HG02571 (cell line): Measurements from ENCODE around the gene MRPS18C.
A peak's percentile ranks its signal among the peaks of the same experiment; 100 is the strongest.

Experiments used
- ATAC-seq: cut with Tn5 transposase; IDR thresholded peaks from one replicate; pipeline ENCODE4 v1.9.1; 2021; ENCODE audit warnings: mild to moderate bottlenecking, moderate library complexity; ENCODE audit not compliant: unreplicated experiment

The MRPS18C gene

GRCh38 chr4:83455281-83456183, at the start of gene MRPS18C, which contains the start of gene HELQ:
Gene MRPS18C (plus strand): TSS chr4:83456058. CDS start chr4:83456078, 20 bp downstream.
Gene HELQ (minus strand): TSS chr4:83455823. CDS start chr4:83455693, 130 bp downstream.
- peak; percentile 97 for ATAC-seq

GRCh38 chr4:83408908-83409307, 47.0 kb upstream of the MRPS18C start:
- no peak for ATAC-seq

- ATAC-seq: no peak
Observed at GRCh38 chr4:83413676-83414075, 42.2 kb upstream of the MRPS18C start.

- ATAC-seq: no peak
Observed at GRCh38 chr4:83417566-83417965, 38.3 kb upstream of the MRPS18C start.

- ATAC-seq: no peak
Observed at GRCh38 chr4:83418211-83418610, 37.6 kb upstream of the MRPS18C start.

- no peak for ATAC-seq
Observed at GRCh38 chr4:83431200-83431599, 24.7 kb upstream of the MRPS18C start.

GRCh38 chr4:83436680-83437079, 19.2 kb upstream of the MRPS18C start:
- ATAC-seq: no peak

GRCh38 chr4:83438719-83439118, 17.1 kb upstream of the MRPS18C start:
- no peak for ATAC-seq

- no peak for ATAC-seq
Observed at GRCh38 chr4:83440148-83440814, 15.6 kb upstream of the MRPS18C start.

GRCh38 chr4:83440899-83441298, 15.0 kb upstream of the MRPS18C start:
- ATAC-seq: no peak

GRCh38 chr4:83449009-83449408, 6.8 kb upstream of the MRPS18C start:
- no peak for ATAC-seq

GRCh38 chr4:83454686-83455085, 1.2 kb upstream of the MRPS18C start:
- ATAC-seq: no peak

- ATAC-seq: no peak
Observed at GRCh38 chr4:83456184-83456501, 285 bp downstream of the MRPS18C start.

GRCh38 chr4:83473423-83473822, 17.6 kb downstream of the MRPS18C start:
- ATAC-seq: no peak

- ATAC-seq: no peak
Observed at GRCh38 chr4:83473966-83474365, 18.1 kb downstream of the MRPS18C start.

GRCh38 chr4:83484500-83485461, 28.9 kb downstream of the MRPS18C start, which contains the start of gene ABRAXAS1:
Gene ABRAXAS1 (minus strand): TSS chr4:83485100. CDS start chr4:83485072, 28 bp downstream.
- peak; percentile 96 for ATAC-seq

GRCh38 chr4:83486457-83487129, 30.7 kb downstream of the MRPS18C start:
- ATAC-seq: no peak

GRCh38 chr4:83489711-83490326, 34.0 kb downstream of the MRPS18C start:
- no peak for ATAC-seq

- no peak for ATAC-seq
Observed at GRCh38 chr4:83490876-83491450, 35.1 kb downstream of the MRPS18C start.
